K562 (cell line): ENCODE measurements around the gene DHODH.

Experiments
- FOXJ3 ChIP-seq: sonication (generic); formaldehyde crosslinking; IDR thresholded peaks from 2 replicates; pipeline ENCODE4 v1.4.0; 2020; ENCODE audit warnings: mild to moderate bottlenecking, missing genetic modification reagents
- FOXK2 ChIP-seq, 2 experiments: fragments of 450-650 bp; IDR thresholded peaks in 1 of 2; conservative IDR thresholded peaks in 1 of 2; 2 replicates each; pipeline ENCODE4 v1.6.1; 2016; ENCODE audit warnings: low read depth in 2 of 2, mild to moderate bottlenecking in 1 of 2
- LEF1 ChIP-seq: fragments of 450-650 bp; IDR thresholded peaks from 2 replicates; pipeline ENCODE4 v1.6.1; 2016; ENCODE audit warnings: mild to moderate bottlenecking
- SRF ChIP-seq, 2 experiments: fragments of 250-450, 450-650 bp in 1 of 2; sonication (Bioruptor Pico) in 1 of 2; sonication (generic) in 1 of 2; formaldehyde crosslinking; IDR thresholded peaks; 2 replicates each; pipeline versions ENCODE4 v1.5.0 to v1.5.1; 2020 to 2022; ENCODE audit warnings: mild to moderate bottlenecking in 1 of 2, missing genetic modification reagents in 1 of 2
- TAF15 ChIP-seq: fragments of 200-400 bp; formaldehyde crosslinking; IDR thresholded peaks from 2 replicates; pipeline ENCODE4 v1.6.1; 2017; ENCODE audit warnings: mild to moderate bottlenecking, low read depth, low read length, moderate library complexity
- TSHZ1 ChIP-seq: fragments of 250-450 bp; sonication (Bioruptor Pico); IDR thresholded peaks from 2 replicates; pipeline ENCODE4 v1.4.0; 2020; ENCODE audit warnings: mild to moderate bottlenecking, moderate library complexity
- ZNF76 ChIP-seq: fragments of 250-450 bp; sonication (Bioruptor Pico); IDR thresholded peaks from 2 replicates; pipeline ENCODE4 v1.4.0; 2020; ENCODE audit warnings: mild to moderate bottlenecking, moderate library complexity, borderline replicate concordance

GRCh38 chr16:72012607-72013006 is 4.1 kb downstream of the DHODH start:
- no peak for TF ChIP-seq FOXJ3
- TF ChIP-seq TSHZ1 (CRISPR knock-in tag): no peak
- TF ChIP-seq LEF1: no peak
- no peak for TF ChIP-seq ZNF76 (CRISPR knock-in tag)
- no peak for TF ChIP-seq FOXK2 (conservative IDR thresholded peaks at IDR 0.05 in 1 of 2, IDR thresholded peaks at IDR 0.05 in 1 of 2; ENCODE audit: low read depth in 2 of 2)
- TF ChIP-seq SRF (CRISPR knock-in tag; IDR thresholded peaks at IDR 0.05): no peak
- TF ChIP-seq TAF15: no peak
